ENCODE measurements around the gene LRRD1.
"Not testable (repeated sequence)": the region's sequence is repeated elsewhere in the genome, so short reads cannot be mapped to it uniquely, and the experiment has no call there.

The LRRD1 gene

DNA sequence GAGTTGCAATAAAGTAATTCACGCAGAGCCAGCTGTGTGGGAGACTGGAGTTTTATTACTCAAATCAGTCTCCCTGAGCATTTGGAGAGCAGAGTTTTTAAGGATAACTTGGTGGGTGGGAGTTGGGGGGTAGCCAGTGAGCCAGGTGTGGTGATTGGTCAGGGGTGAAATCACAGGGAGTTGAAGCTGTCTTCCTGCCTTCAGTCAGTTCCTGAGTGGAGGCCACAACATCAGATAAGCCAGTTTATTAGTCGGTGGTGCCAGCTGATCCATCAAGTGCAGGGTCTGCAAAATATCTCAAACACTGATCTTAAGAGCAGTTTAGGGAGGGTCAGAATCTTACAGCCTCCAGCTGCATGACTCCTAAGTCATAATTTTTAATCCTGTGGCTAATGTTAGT lies 41.4 kb downstream of the LRRD1 start:
- DNase-seq, result no peak

DNA sequence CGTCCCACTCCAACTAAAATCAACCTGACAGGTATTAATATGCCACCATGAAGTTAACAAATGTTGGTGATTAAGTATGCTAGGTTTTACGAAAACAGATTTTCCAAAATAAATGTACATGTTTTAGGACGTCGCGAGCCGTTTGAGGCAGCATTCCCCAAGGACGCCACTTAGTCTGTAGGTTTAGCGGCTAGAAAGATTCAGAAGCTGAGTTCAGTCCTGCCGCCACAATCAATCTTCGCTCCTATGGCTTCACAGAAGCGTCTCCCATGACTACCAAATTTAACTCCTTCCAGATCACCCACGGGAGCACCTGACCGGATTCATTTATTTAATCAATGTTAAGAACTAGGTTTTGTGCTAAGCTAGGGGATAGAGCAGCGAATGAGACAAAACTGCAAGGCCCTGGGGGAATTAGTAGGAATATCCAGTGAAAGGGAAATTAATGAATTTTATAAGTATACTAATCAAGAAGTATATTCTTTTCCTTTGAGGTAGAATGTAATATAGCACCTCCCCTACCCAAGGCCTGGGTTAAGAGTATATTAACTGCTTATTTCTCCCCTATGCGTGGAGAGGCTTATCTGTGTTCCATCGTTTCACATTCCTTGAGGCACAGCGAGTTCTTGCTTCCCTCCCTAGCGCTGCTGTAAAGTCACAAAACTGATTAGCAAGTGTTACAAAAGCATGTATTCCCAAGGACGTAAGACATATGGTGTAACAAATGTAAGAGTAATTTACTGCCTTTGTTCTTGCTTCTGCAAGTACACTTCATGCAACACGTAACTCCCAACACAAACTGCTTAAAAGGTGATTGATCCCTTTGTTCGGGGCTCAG lies 43.7 kb downstream of the LRRD1 start:
- DNase-seq, result no peak

DNA sequence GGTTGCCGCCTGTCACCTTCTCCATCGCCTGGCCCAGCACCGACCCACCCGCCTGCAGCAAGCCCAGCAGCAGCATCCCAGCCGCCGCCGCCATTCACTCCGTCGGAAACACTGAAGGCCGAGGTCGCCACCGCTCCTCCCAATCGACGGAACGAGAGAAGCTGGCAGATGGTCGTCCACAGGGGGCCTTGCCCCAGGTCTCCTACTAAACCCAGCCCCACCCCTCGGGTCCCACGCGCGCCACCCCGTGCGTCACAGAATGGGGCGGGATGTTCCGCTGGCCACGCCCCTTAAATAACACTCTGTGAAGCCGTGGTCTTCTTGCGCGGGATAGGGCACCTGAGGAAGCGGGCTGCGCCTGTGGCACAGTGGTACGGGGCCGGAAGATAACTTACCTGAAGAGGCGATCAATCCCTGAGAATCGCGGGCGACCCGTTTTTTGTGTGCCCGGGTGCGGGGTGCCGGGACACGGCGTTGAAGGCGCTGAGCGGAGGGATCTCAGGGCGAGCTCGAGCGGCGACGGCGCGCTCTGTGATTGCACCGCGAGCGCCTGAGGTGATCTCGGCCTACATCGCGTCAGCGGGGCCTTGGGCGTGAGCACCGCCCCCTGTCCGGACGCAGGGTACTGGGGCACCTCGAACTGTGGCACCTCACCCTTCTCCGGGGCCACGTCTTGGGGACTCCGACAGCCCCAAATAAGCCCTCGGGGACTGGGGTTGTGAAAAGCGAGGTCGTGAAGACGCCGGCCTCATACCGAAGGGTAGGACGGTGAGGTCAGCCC lies 44.5 kb downstream of the LRRD1 start, which contains the start of gene CYP51A1:
Gene CYP51A1 (minus strand): TSS at position 207 of the 781 bp plus-strand sequence. CDS start 113 bp downstream, at position 94.
- DNase-seq, result peak; percentile 94

DNA sequence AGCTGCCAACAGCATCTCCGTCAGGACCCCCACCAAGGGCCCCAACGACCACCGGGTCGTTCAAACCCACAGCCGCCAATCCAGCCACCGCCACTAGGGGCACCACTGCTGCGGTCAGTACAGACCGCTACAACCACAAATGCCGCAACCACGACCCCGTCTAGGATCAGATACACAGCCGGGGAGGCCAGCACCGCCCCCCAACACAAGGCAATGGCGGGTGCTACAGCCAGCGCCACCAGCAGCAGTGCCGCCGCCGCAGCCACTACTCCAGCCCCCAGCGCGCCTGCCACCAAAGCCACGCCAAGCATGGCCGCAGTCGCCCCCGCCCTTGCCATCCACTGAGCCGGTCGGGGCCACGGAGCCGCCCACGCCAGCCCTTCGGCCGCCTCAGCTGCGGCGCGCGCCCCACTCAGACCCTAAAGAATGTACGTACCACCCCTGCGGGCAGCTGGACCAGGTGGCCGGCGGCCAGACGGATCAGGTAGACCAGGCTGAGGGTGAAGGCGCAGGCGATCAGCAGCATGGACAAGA lies 45.1 kb downstream of the LRRD1 start:
- DNase-seq, result peak; percentile 54

DNA sequence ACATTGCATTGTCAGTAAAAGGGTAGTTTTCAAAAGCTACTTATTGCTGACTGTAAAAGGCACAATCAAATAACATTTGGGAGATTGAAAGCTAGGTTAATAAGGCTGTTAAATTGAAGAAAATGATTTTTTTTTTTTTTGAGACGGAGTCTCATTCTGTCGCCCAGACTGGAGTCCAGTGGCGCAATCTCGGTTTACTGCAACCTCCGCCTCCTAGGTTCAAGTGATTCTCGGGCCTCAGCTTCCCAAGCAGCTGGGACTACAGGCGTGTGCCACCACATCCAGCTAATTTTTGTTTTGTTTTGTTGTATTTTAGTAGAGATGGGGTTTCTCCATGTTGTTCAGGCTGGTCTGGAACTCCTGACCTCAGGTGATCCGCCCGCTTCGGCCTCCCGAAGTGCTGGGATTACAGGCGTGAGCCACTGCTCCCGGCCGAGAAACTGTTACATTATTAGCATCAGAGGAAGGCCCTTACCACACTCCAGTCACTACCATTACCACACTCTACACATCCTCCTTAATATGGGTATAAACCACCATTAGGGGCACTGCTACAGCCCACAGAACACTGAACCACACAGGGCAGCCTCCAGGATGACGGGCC lies 45.7 kb downstream of the LRRD1 start:
- no peak for DNase-seq

DNA sequence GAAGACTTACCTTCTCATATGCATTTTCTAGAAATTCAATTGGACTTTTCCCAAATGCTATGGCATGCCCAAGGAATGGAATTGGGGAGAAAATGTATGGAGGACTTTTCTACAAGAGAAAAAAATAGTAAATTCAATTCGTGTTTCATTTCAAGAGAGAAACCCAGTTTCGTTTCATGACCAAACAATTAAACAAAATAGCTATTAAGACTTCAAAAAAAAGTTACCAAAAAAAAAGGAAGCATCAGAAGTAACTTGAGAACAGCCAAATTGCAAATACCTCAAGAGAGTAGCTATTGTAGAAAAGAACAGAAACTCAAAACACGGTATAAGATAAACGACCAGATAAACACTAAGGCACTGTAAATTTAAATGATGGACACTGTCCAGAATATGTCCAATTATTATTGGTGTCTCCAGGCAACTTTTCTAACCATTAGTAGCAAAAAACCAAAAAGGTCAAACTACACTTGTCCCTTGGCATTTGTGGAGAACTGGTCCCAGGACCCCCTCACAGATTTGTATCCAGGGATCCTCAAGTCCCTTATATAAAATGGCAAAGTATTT lies 47.1 kb downstream of the LRRD1 start:
- no peak for DNase-seq

DNA sequence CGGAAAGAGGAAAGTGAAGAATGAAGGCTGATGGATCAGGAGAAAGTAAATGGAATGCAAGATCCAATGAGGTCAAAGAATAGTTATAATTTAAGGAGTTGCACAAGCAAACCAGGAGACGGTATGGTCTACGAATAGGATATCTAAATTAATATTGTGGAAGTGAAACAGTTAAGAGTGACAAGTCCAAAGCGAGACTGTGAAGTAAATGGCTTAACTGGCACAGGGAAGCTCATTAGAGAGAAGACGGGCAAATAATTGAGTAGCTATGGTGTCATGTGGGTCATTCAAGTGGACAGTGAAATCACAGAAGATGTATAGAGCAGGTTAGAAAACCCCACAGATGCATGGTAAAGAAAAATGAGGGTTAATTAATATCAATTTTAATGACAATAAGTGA lies 47.8 kb downstream of the LRRD1 start:
- no peak for DNase-seq

DNA sequence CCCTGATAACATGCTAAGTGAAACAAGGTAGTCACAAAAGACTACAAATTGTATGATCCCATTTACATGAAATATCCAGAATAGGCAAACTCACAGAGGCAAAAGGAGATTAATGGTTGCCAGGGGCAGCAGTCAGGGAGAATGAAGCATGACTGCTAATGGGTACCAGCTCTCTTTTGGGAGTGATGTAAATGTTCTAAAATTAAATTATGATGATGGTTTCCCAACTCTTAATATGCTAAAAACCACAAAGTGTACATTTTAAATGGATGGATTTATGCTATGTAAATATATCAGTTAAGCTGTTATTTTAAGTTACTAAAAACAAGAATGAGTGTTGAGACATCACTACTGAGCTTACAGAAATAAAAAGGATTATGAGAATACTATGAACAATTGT lies 57.3 kb downstream of the LRRD1 start:
- no peak for DNase-seq

DNA sequence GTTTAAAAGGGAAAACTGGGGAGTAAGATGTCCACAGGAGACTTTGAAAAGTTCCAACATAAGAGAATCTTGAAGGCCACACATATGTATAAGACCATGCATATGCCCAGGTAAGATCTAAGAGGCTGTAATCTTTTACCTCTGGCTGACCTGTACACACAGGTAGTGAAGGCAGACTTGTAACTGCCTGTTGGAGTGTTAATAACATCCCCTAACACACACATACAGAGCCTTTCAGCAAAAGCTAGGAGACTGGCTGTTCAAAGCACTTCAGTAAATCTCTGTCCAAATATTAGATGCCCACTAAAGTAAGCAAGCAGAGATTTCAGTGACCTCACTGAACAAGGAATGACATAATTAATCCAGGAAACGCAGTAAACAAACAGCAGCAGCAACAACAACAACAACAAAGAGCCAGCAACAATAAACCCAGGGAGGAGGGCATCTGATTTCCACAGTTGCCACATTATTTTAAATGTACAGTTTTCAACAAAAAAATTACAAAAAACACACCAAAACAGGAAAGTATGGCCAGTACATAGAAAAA lies 59.7 kb downstream of the LRRD1 start:
- no peak for DNase-seq

DNA sequence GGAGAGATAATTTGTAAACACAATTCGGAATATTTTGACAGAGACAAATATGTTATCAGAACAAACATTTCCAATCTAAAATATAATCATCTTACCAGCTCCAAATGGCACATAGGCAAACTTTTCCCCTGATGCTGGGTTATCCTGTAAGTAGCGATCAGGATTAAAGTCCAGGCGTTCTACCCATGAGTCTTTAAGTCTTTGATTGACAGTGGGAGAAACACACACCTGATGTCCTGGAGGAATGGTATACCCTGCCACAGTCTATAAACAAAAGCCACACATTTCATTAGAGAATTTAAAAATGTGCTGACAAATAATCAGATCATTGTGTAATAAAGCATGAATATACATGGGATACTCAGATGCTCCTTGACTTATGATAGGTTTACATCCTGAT lies 62.0 kb downstream of the LRRD1 start:
- DNase-seq, result no peak

DNA sequence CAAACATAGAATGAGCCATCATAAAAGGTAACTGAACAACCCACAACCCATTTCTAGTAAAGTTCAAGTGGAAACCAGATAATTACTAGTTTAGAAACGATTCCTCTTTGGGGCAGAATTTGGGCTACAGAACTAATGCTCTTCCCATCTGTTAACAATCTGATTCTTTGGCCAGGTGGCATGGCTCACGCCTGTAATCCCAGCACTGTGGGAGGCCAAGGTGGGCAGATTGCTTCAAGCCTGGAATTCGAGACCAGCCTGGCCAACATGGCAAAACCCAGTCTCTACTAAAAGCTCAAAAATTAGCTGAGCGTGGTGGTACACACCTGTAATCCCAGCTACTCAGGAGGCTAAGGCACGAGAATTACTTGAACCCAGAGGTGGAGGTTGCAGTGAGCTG lies 63.1 kb downstream of the LRRD1 start:
- no peak for DNase-seq

DNA sequence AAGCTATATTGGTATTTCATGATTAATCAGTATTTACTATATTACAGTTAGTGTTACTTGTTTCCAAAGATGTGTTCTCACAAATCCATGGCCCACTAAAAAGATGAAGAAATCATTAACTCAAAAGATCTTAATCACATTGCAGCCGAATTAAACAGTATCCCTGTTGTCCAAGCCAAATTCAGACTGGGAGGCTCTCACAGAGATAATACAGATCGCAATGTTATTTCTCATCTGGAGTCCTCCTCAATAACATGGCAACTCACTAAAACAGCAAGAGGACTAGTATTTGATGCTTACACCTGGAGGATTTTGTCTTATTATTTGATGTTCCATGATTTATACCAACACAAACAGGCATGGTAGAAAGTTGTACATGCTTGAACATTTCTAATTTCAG lies 68.1 kb downstream of the LRRD1 start:
- DNase-seq, result no peak

DNA sequence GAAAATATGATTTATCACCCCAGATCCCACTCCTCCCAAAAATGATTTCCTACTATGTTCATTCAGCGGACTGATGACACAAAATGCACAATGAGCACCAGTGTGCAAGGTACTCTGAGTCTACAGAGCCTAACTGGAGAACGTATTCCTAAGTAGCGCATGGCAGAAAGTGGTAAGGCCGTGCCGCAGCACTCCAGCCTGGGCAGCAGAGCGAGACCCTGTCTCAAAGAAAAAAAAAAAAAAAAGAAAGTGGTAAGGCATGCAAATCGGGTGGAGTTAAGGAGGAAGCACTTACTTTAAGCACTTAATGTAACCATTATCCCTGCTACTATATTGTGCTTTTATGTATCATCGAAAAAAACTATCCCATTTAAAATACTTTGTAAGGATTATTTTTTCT lies 70.1 kb downstream of the LRRD1 start:
- DNase-seq, result no peak

DNA sequence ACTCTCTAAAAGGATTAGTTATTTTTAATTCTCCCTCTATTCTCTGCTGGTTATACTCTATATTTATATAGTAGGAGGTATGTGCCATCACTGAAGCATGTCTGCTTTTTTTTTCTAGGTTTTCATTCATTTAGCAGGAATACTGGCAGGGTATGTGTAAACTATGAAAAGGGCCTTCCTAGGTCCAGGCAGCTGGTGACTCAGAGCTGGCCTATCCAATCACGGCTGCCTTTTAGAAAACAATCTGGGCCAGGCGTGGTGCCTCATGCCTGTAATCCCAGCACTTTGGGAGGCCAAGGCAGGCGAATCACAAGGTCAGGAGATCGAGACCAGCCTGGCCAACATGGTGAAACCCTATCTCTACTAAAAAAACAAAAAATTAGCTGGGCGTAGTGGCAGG lies 76.1 kb downstream of the LRRD1 start:
- not testable (repeated sequence) for DNase-seq

DNA sequence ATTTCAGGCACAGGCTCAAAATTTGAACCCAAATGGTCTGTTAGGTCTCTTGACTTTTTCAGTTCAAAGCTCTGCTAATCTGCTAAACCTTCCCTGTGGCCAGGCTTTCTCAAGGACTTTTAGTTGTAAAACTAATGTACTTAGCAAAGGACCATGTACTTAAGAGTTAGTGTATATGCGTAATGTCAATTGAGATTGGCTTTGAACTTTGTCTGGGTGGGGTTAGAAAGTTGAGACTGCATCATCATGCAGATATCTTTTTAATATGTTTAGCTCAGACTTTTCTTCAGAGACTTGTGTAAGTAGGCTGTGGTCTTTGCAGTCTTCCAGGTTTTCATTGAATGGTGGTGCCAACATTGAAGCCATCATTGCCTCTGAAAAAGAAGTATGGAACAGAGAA lies 78.4 kb downstream of the LRRD1 start:
- no peak for DNase-seq

DNA sequence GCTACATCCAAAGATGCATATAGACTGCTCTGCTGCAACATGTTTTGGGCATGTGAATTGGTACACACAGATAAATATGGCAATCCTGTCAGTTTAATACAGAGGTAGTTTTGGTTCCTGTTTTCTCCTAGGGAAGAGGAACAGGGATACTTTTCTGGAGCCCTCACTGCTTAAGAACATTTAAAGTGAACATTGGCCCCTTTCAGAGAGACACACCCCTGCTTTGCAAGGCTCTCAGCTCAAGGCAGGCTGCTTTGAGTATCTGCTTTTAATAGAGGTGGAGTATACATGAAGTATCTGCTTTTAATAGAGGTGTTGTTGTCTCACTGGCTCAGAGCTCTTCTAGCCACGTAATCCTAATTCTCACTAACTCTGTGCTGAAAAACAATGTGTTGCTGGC lies 83.6 kb downstream of the LRRD1 start:
- no peak for DNase-seq

All from central memory CD4-positive, alpha-beta T cell (primary cell).